Subcutaneous abdominal adipose tissue (tissue), 5 donors: ENCODE data around the gene SELPLG.

Experiments
- H3K27ac ChIP-seq: one replicate; pipeline ENCODE4 v1.7.0; 2013; ENCODE audit warnings: low read depth, mild to moderate bottlenecking, inconsistent platforms, low read length, moderate library complexity
- H3K27me3 ChIP-seq, 5 donors: one replicate each; pipeline ENCODE4 v1.7.0; 2013; ENCODE audit warnings: low read length in 5 of 5, inconsistent platforms in 1 of 5; ENCODE audit not compliant: control insufficient read depth in 5 of 5, insufficient read depth in 4 of 5
- H3K36me3 ChIP-seq, 5 donors: one replicate each; pipeline ENCODE4 v1.7.0; 2013; ENCODE audit warnings: low read length in 5 of 5; ENCODE audit not compliant: control insufficient read depth in 5 of 5, insufficient read depth in 5 of 5
- H3K4me1 ChIP-seq, 5 donors: one replicate each; pipeline ENCODE4 v1.7.0; 2013; ENCODE audit warnings: low read length in 5 of 5, mild to moderate bottlenecking in 3 of 5, moderate library complexity in 1 of 5; ENCODE audit not compliant: control insufficient read depth in 5 of 5, insufficient read depth in 5 of 5
- H3K4me3 ChIP-seq, 5 donors: one replicate each; pipeline ENCODE4 v1.7.0; 2013; ENCODE audit warnings: low read length in 5 of 5, low read depth in 1 of 5
- H3K9ac ChIP-seq, 5 donors: one replicate each; pipeline ENCODE4 v1.7.0; 2013; ENCODE audit warnings: low read length in 5 of 5, mild to moderate bottlenecking in 4 of 5, moderate library complexity in 3 of 5
- H3K9me3 ChIP-seq, 5 donors: one replicate each; pipeline ENCODE4 v1.7.0; 2013; ENCODE audit warnings: low read length in 5 of 5; ENCODE audit not compliant: control insufficient read depth in 5 of 5
- donor health status: healthy.
- donor health status: healthy.
- donor health status: healthy.
- donor health status: healthy.
- donor health status: healthy.

Gene SELPLG, protein sequence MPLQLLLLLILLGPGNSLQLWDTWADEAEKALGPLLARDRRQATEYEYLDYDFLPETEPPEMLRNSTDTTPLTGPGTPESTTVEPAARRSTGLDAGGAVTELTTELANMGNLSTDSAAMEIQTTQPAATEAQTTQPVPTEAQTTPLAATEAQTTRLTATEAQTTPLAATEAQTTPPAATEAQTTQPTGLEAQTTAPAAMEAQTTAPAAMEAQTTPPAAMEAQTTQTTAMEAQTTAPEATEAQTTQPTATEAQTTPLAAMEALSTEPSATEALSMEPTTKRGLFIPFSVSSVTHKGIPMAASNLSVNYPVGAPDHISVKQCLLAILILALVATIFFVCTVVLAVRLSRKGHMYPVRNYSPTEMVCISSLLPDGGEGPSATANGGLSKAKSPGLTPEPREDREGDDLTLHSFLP

DNA sequence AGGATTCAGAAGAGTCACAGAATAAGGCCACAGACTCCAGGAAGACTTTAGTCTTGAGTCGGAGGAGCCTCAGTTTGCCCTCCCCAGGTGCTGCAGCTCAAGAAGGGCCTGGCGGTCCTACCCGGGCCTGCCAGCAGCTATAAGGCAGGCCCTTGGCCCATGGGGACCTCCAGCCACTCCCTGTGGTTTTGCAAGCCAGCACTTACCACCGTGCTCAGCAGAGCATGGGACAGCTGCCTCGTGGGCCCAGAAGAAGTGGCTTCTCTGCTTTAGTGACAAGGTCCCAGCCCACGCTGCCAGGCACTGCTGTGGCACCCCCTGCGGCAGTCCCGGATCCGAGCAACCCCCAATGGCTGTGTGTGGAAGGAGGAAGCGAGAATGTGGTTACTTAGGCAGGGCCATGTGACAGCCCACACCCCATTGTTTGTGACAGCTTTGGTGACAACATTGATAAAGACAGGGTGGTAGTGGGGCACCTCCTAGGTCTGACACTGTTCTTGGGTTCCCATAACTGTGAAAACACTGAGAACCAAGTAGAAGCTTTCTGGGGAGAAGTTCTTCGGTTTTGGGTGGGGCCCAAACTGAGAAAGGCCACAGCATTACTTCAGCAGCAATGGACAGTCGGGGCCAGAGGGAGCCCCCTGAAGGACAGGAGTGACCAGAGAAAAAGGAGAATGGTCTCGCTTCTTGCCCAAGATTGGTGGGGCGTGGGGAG is at the start of gene SELPLG:
Gene SELPLG (minus strand): TSS at position 361 of the 715 bp plus-strand sequence. CDS start 9,587 bp downstream, outside the sequence.
- Histone ChIP-seq H3K27ac (peak within 1 kb of the TSS; percentile 10), H3K4me1 (peaks cover 3 to 72% (median 51%) of the 10 kb centered on the region in 5 donors), H3K9ac (peak within 1 kb of the TSS in 3 of 5 donors; percentile 13 to 53 (median 40))

DNA sequence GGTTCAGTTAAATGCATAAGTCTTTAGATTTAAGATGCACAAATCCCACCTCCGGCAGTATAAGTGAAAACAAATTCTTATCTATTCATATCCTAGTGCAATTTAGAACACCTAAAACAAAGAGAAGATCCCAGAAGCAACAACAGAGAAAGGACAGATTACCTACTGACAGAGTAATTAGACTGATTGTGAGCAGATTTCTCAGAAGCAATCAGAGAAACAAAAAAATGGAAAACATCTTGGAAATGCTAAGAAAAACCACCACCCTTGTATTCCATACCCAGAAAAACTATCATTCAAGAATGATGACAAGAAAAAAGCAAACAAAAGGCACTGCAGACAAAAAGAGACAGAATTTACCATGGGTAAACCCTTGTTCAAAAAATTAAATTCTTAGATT is 47.6 kb upstream of the SELPLG start:
- no peak overlapping the region for H3K9ac ChIP-seq
- peaks cover 2 to 30% (median 17%) of the 10 kb centered on the region in 5 donors for H3K4me1 ChIP-seq
- H3K36me3 ChIP-seq, result peaks cover 4 to 12% (median 6%) of the 10 kb centered on the region in 5 donors
- no peak overlapping the region for H3K4me3 ChIP-seq
- no peak overlapping the region for H3K27ac ChIP-seq
- H3K27me3 ChIP-seq, result no peaks in the 10 kb centered on the region
- no peaks in the 10 kb centered on the region for H3K9me3 ChIP-seq

More for the DNA sequence above, at the start of gene SELPLG:
- no peaks in the 10 kb centered on the region for H3K36me3 ChIP-seq
- no peaks in the 10 kb centered on the region for H3K27me3 ChIP-seq
- peak within 1 kb of the TSS; percentile 36 to 57 (median 47) for H3K4me3 ChIP-seq
- H3K9me3 ChIP-seq, result no peaks in the 10 kb centered on the region

DNA sequence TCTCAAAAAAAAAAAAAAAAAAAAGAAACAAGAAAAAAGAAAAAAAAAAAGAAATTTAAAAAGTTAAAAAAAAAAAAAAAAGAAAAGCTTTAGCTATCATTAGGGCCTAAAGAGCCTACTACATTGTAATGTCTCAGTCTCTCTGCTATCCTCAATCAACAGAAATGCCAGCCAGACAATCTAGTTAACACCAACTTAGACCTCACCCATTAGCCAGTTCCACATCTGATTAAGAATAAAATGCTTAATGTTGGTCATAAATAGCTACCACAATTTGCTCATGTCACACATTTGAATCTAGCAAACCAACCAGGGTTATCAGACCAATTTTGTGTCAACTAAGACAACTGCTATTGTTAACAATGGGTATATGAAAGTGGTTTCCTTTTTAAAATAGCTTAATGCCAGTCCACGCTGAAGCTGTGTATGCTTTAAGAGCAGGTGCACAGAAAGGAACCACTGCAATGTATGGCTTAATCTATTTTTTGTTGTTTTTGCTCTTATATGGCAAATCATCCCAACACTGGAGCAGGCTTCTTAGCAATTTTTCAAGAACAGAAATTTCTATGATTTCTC is 45.5 kb upstream of the SELPLG start:
- H3K4me3 ChIP-seq, result no peak overlapping the region
- H3K27ac ChIP-seq, result no peak overlapping the region
- no peaks in the 10 kb centered on the region for H3K9me3 ChIP-seq
- peaks cover 7 to 25% (median 12%) of the 10 kb centered on the region in 5 donors for H3K36me3 ChIP-seq
- H3K27me3 ChIP-seq, result no peaks in the 10 kb centered on the region
- H3K4me1 ChIP-seq, result peaks cover 0 to 12% (median 0%) of the 10 kb centered on the region in 5 donors
- no peak overlapping the region for H3K9ac ChIP-seq

DNA sequence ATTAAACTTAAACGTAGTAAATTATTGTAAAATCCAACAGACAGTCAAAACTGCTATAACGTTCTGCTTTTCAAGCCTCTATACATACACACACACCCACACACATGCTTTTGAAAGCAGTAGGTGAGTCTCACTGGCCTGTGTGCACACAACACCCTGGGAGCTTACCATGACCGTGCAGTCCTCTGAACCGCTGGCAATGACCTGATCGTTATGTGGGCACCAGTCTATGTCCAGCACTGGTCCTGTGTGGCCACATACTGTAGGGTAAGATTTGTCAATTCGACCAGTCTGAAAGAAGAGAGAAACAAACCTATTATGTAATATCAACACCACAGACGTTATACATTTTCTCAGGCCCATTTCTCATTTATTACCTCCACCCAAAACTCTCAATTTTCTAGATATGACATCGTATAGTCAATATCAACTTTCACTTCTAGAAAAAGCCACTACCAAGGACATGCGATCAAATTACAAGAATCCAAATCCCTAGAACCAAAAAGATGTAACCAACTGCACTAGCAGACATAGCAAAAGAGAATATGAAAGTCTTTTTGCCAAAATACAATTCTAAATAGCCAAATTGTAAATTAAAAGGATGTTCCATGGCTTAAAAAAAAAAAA is 44.5 kb upstream of the SELPLG start:
- H3K27ac ChIP-seq, result no peak overlapping the region
- no peak overlapping the region for H3K9ac ChIP-seq

DNA sequence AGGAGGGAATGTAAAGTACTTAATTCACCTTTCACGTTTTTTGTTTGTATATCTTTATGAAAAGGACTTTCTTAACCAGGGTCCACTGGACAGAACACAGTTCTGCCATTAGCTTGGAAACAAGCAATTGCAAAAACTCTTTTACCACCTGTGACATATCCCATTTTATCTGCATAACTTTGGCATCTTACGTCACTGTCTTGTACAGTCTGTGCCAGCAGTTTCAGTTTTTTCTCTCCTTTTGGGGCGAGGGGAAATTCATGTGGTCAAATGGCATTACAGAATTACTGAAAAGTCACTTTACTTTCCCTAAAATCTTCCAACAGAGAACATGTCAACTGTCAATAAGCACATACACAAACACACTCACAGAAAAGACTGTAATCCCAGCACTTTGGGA is 43.7 kb upstream of the SELPLG start:
- Histone ChIP-seq H3K4me1 (peaks cover 0 to 11% (median 0%) of the 10 kb centered on the region in 5 donors), H3K27me3 (no peaks in the 10 kb centered on the region), H3K9ac (no peak overlapping the region), H3K27ac (no peak overlapping the region), H3K9me3 (no peaks in the 10 kb centered on the region), H3K4me3 (no peak overlapping the region), H3K36me3 (peaks cover 15 to 30% (median 18%) of the 10 kb centered on the region in 5 donors)

More for the DNA sequence above, 44.5 kb upstream of the SELPLG start:
- peaks cover 10 to 28% (median 13%) of the 10 kb centered on the region in 5 donors for H3K36me3 ChIP-seq
- H3K4me3 ChIP-seq, result no peak overlapping the region
- H3K27me3 ChIP-seq, result no peaks in the 10 kb centered on the region
- H3K4me1 ChIP-seq, result peaks cover 0 to 11% (median 0%) of the 10 kb centered on the region in 5 donors
- H3K9me3 ChIP-seq, result no peaks in the 10 kb centered on the region

DNA sequence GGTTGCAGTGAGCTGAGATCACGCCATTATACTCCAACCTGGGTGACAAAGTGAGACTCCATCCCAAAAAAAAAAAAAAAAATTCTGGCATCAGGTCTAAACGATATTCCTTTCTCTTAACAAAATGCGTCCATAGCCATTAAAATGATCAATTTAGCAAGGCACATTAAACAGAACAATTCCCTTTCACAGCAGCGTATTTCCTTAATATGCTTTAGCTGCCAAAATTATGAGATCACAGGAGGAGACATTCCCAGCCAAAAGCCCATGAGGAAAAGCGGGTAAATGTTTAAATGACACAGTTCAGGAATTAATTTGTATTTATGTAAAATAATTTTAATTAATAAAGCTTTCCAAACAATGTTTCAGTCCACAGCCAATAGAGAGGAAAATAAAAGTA is 43.0 kb upstream of the SELPLG start:
- Histone ChIP-seq H3K4me1 (peaks cover 0 to 11% (median 0%) of the 10 kb centered on the region in 5 donors), H3K27me3 (no peaks in the 10 kb centered on the region), H3K27ac (no peak overlapping the region), H3K9me3 (no peaks in the 10 kb centered on the region), H3K9ac (no peak overlapping the region), H3K4me3 (no peak overlapping the region), H3K36me3 (peaks cover 15 to 30% (median 19%) of the 10 kb centered on the region in 5 donors)

DNA sequence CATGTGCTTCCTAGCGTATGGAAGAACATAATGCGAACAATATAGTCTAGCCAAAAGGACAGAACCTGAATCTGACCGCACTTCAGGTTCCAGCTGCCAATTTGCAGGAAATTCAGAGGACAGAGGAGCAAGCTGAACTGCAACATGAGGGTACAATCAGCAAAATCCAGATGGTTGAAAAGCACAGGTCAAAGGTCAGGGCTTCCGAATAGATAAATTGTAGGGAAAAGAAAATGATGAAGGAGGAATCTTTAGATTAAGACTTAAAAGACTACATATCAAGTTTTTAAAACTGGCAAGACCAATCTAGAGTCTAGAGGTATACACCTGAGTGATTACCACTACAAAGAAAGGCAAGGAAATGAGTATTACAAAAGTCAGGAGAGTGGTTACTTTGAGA is 42.1 kb upstream of the SELPLG start:
- H3K9me3 ChIP-seq, result no peaks in the 10 kb centered on the region
- H3K9ac ChIP-seq, result peak overlapping the region in 1 of 5 donors; percentile 17
- H3K36me3 ChIP-seq, result peaks cover 15 to 30% (median 19%) of the 10 kb centered on the region in 5 donors
- peaks cover 0 to 11% (median 0%) of the 10 kb centered on the region in 5 donors for H3K4me1 ChIP-seq
- no peak overlapping the region for H3K27ac ChIP-seq
- H3K27me3 ChIP-seq, result no peaks in the 10 kb centered on the region
- no peak overlapping the region for H3K4me3 ChIP-seq

DNA sequence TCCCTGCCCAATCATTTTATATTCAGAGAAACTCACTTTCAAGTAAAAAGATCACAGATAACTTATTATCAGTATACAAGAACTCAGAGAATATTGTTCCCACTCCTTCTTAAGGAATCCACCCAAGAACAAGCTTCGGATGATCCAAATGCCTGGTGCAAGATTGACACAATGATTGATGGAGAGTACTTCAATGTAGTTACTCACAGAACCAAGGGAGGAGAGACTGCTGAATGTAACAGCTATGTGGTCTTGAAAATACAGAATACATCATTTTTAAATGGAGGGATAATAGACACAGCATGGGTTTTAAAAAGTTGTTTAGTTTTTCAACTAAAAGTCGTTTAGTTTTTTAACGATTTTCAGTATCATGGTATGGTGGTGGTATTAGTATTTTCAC is 38.4 kb upstream of the SELPLG start:
- Histone ChIP-seq H3K9ac (no peak overlapping the region), H3K36me3 (peaks cover 8 to 20% (median 13%) of the 10 kb centered on the region in 5 donors), H3K27me3 (no peaks in the 10 kb centered on the region), H3K4me3 (no peak overlapping the region), H3K9me3 (no peaks in the 10 kb centered on the region), H3K4me1 (peaks cover 2 to 27% (median 20%) of the 10 kb centered on the region in 5 donors), H3K27ac (no peak overlapping the region)

DNA sequence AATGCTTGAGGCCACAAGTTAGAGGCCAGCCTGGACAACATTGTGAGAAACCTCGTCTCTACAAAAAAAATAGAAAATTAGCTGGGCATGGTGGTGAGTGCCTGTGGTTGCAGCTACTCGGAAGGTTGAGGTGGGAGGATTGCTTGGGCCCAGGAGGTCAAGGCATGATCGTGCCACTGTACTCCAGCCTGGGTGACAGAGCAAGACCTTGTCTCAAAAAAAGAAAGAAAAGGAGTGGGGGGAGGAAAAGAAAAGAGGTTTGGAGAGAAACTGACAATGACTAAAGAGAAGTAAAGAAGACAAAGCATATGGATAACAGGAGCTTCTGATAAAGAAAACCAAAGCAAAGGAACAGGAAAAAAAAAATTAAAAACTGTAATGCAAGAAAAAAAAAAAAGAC is 37.4 kb upstream of the SELPLG start:
- peaks cover 6 to 20% (median 12%) of the 10 kb centered on the region in 5 donors for H3K36me3 ChIP-seq
- no peaks in the 10 kb centered on the region for H3K27me3 ChIP-seq
- H3K27ac ChIP-seq, result no peak overlapping the region
- no peaks in the 10 kb centered on the region for H3K9me3 ChIP-seq
- H3K4me1 ChIP-seq, result peaks cover 4 to 31% (median 28%) of the 10 kb centered on the region in 5 donors
- H3K4me3 ChIP-seq, result no peak overlapping the region
- H3K9ac ChIP-seq, result no peak overlapping the region
